A172 (cell line): Measurements from ENCODE around the gene KAT2B. TPM values are rescaled to one million over a fixed set of nuclear protein-coding genes. Genes with fewer than 3 reads are reported as not detected.

Source experiments
- total RNA-seq: library from RNA; depleted of rRNA; stranded (reverse); fragments of >200 nt; shearing (Covaris generic); gene quantifications from 2 replicates; pipeline ENCODE4 v1.2.3, GENCODE V29; 2014; rRNA removed

KAT2B gene
- total RNA-seq, 1 experiment from 2014 or later, result 14.0 TPM

Other genes with a start within 250 kb of the KAT2B start
- gene EFHB, start 106.2 kb upstream of the KAT2B start, total RNA-seq, result 0.71 TPM in 1 of 2 replicates, not detected in the other
- 56.6 and 74.8 TPM in 2 replicates for gene RAB5A, start 93.3 kb upstream of the KAT2B start, total RNA-seq
- not detected in 2 replicates for gene PP2D1, start 28.2 kb upstream of the KAT2B start, total RNA-seq
- 30.0 and 33.5 TPM in 2 replicates for gene SGO1, start 145.8 kb downstream of the KAT2B start, total RNA-seq